ENCODE measurements around the gene PON2. TPM values are rescaled to one million over a fixed set of nuclear protein-coding genes. Genes with fewer than 3 reads are reported as not detected.

Gene PON2
- total RNA-seq, 5 donors from 2014 or later (not counting 1 experiment from before 2014, with no cell fraction given): 4.3 to 11.4 (median 7.0) TPM

GRCh38 chr7:95398155-95398940 lies 36.5 kb downstream of the PON2 start:
- no peaks in the 10 kb centered on the region for H3K9me3 ChIP-seq
- H3K36me3 ChIP-seq (ENCODE audit: control insufficient read depth in 2 of 2, extremely low read depth in 1 of 2, insufficient read depth in 1 of 2, low read length in 1 of 2): no peaks in the 10 kb centered on the region
- H3K27me3 Mint-ChIP-seq: peaks cover 23 to 36% of the 10 kb centered on the region in 2 donors
- H3K9me3 Mint-ChIP-seq: no peaks in the 10 kb centered on the region
- H3K27ac Mint-ChIP-seq: no peak overlapping the region
- H3K4me1 Mint-ChIP-seq: peaks cover 0 to 9% (median 6%) of the 10 kb centered on the region in 3 donors
- peaks cover 6 to 12% of the 10 kb centered on the region in 2 experiments for H3K27me3 ChIP-seq (replicated peaks in 1 of 2; ENCODE audit: control insufficient read depth in 2 of 2, extremely low read depth in 1 of 2, insufficient read depth in 2 of 2, low read length in 1 of 2)
- CTCF ChIA-PET: no interaction called here
- ATAC-seq (replicated peaks in 1 of 4) (no peak), DNase-seq (no peak)
- no peak overlapping the region for H3K4me3 ChIP-seq (ENCODE audit: control insufficient read depth in 1 of 2, extremely low read depth in 1 of 2, low read length in 1 of 2)
- H3K4me3 Mint-ChIP-seq: no peak overlapping the region
- POLR2A ChIA-PET: no interaction called here
- no peak overlapping the region for H3K27ac ChIP-seq (ENCODE audit: low read length)
- peaks cover 0 to 6% of the 10 kb centered on the region in 2 experiments for H3K4me1 ChIP-seq (ENCODE audit: control insufficient read depth in 1 of 2, extremely low read depth in 1 of 2, insufficient read depth in 2 of 2, low read length in 2 of 2)
- no peaks in the 10 kb centered on the region for H3K36me3 Mint-ChIP-seq
- no CpG with 5 or more reads among the region's 4 CpGs for WGBS (ENCODE audit: insufficient coverage)

- Mint-ChIP-seq H3K4me3 (peak overlapping the region in 1 of 3 donors; percentile 60), H3K27me3 (peaks cover 27 to 39% of the 10 kb centered on the region in 2 donors), H3K4me1 (peaks cover 0 to 9% (median 6%) of the 10 kb centered on the region in 3 donors), H3K36me3 (no peaks in the 10 kb centered on the region), H3K27ac (no peak overlapping the region), H3K9me3 (no peaks in the 10 kb centered on the region)
- H3K27me3 ChIP-seq (replicated peaks in 1 of 2; ENCODE audit: control insufficient read depth in 2 of 2, extremely low read depth in 1 of 2, insufficient read depth in 2 of 2, low read length in 1 of 2): peaks cover 6 to 12% of the 10 kb centered on the region in 2 experiments
- WGBS (ENCODE audit: insufficient coverage): 90% methylated on average over 2 of the region's 3 CpGs
- H3K4me3 ChIP-seq (ENCODE audit: control insufficient read depth in 1 of 2, extremely low read depth in 1 of 2, low read length in 1 of 2): no peak overlapping the region
- DNase-seq: no peak
- H3K4me1 ChIP-seq (ENCODE audit: control insufficient read depth in 1 of 2, extremely low read depth in 1 of 2, insufficient read depth in 2 of 2, low read length in 2 of 2): peaks cover 0 to 6% of the 10 kb centered on the region in 2 experiments
- ChIA-PET CTCF (interaction anchor here in 1 of 2 donors (0.6 kb wide), 1 partner anchor 46 kb away, joined by 3 read pairs; no protein-coding TSS in a partner anchor), POLR2A (no interaction called here)
- no peak overlapping the region for H3K27ac ChIP-seq (ENCODE audit: low read length)
- ATAC-seq (replicated peaks in 1 of 4): no peak
- H3K9me3 ChIP-seq: no peaks in the 10 kb centered on the region
- H3K36me3 ChIP-seq (ENCODE audit: control insufficient read depth in 2 of 2, extremely low read depth in 1 of 2, insufficient read depth in 1 of 2, low read length in 1 of 2): no peaks in the 10 kb centered on the region
Observed at GRCh38 chr7:95397381-95397780, 37.4 kb downstream of the PON2 start.

- peak within 1 kb of the TSS in 1 of 2 donors; percentile 78 for H3K4me3 ChIP-seq (ENCODE audit: control insufficient read depth in 1 of 2, extremely low read depth in 1 of 2, low read length in 1 of 2)
- peak within 1 kb of the TSS; percentile 58 to 62 (median 60) for H3K4me3 Mint-ChIP-seq
Observed at GRCh38 chr7:95396136-95397032, 38.4 kb downstream of the PON2 start, which contains the start of gene PON3. PON3 (minus strand) TSS chr7:95396375; CDS start chr7:95396350, 25 bp downstream.

GRCh38 chr7:95395755-95396135 lies 39.1 kb downstream of the PON2 start:
- Histone ChIP-seq H3K4me3 (ENCODE audit: control insufficient read depth in 1 of 2, extremely low read depth in 1 of 2, low read length in 1 of 2) (peak overlapping the region in 1 of 2 donors; percentile 78), H3K27ac (ENCODE audit: low read length) (no peak overlapping the region), H3K9me3 (no peaks in the 10 kb centered on the region), H3K36me3 (ENCODE audit: control insufficient read depth in 2 of 2, extremely low read depth in 1 of 2, insufficient read depth in 1 of 2, low read length in 1 of 2) (no peaks in the 10 kb centered on the region), H3K27me3 (replicated peaks in 1 of 2; ENCODE audit: control insufficient read depth in 2 of 2, extremely low read depth in 1 of 2, insufficient read depth in 2 of 2, low read length in 1 of 2) (peaks cover 6 to 12% of the 10 kb centered on the region in 2 experiments), H3K4me1 (ENCODE audit: control insufficient read depth in 1 of 2, extremely low read depth in 1 of 2, insufficient read depth in 2 of 2, low read length in 2 of 2) (peaks cover 0 to 6% of the 10 kb centered on the region in 2 experiments)
- H3K4me1 Mint-ChIP-seq: peaks cover 0 to 9% (median 6%) of the 10 kb centered on the region in 3 donors
- no peaks in the 10 kb centered on the region for H3K9me3 Mint-ChIP-seq
- H3K36me3 Mint-ChIP-seq: no peaks in the 10 kb centered on the region
- 85% methylated on average over 7 of the region's 11 CpGs for WGBS (ENCODE audit: insufficient coverage)
- no peak for ATAC-seq (replicated peaks in 1 of 4)
- CTCF ChIA-PET: interaction anchor here (0.6 to 2.0 kb wide), 6 partner anchors 13 to 190 kb away, joined by 3 to 8 read pairs (median 3); partner anchors contain the start of gene PON2 (in 1 of the 2)
- peak overlapping the region; percentile 58 to 62 (median 60) for H3K4me3 Mint-ChIP-seq
- peaks cover 27 to 39% of the 10 kb centered on the region in 2 donors for H3K27me3 Mint-ChIP-seq
- H3K27ac Mint-ChIP-seq: no peak overlapping the region
- POLR2A ChIA-PET: no interaction called here
- DNase-seq: no peak

More at GRCh38 chr7:95396136-95397032, 38.4 kb downstream of the PON2 start, which contains the start of gene PON3:
- ATAC-seq (replicated peaks in 1 of 4): peak; percentile 55 to 94 (median 76)
- Mint-ChIP-seq H3K36me3 (no peaks in the 10 kb centered on the region), H3K9me3 (no peaks in the 10 kb centered on the region), H3K27ac (no peak within 1 kb of the TSS), H3K27me3 (peaks cover 27 to 39% of the 10 kb centered on the region in 2 donors), H3K4me1 (peaks cover 0 to 9% (median 6%) of the 10 kb centered on the region in 3 donors)
- peaks cover 6 to 12% of the 10 kb centered on the region in 2 experiments for H3K27me3 ChIP-seq (replicated peaks in 1 of 2; ENCODE audit: control insufficient read depth in 2 of 2, extremely low read depth in 1 of 2, insufficient read depth in 2 of 2, low read length in 1 of 2)
- WGBS (ENCODE audit: insufficient coverage): 11% methylated on average over 59 of the region's 68 CpGs
- peaks cover 0 to 6% of the 10 kb centered on the region in 2 experiments for H3K4me1 ChIP-seq (ENCODE audit: control insufficient read depth in 1 of 2, extremely low read depth in 1 of 2, insufficient read depth in 2 of 2, low read length in 2 of 2)
- ChIA-PET CTCF (interaction anchor here (0.6 to 2.0 kb wide), 6 partner anchors 12 to 189 kb away, joined by 3 to 8 read pairs (median 3); partner anchors contain the start of gene PON2 (in 1 of the 2)), POLR2A (no interaction called here)
- no peaks in the 10 kb centered on the region for H3K36me3 ChIP-seq (ENCODE audit: control insufficient read depth in 2 of 2, extremely low read depth in 1 of 2, insufficient read depth in 1 of 2, low read length in 1 of 2)
- no peaks in the 10 kb centered on the region for H3K9me3 ChIP-seq
- no peak within 1 kb of the TSS for H3K27ac ChIP-seq (ENCODE audit: low read length)
- DNase-seq: peak in 18 of 35 experiments; percentile 0 to 38 (median 12)

- H3K27ac ChIP-seq (ENCODE audit: low read length): no peak overlapping the region
- no peaks in the 10 kb centered on the region for H3K9me3 ChIP-seq
- ChIA-PET POLR2A (no interaction called here), CTCF (interaction anchor here in 1 of 2 donors (0.6 kb wide), 1 partner anchor 18 kb away, joined by 4 read pairs; no protein-coding TSS in a partner anchor)
- Mint-ChIP-seq H3K27me3 (peaks cover 27 to 37% of the 10 kb centered on the region in 2 donors), H3K4me1 (peaks cover 0 to 9% (median 6%) of the 10 kb centered on the region in 3 donors), H3K9me3 (no peaks in the 10 kb centered on the region), H3K27ac (no peak overlapping the region), H3K4me3 (no peak overlapping the region), H3K36me3 (no peaks in the 10 kb centered on the region)
- H3K27me3 ChIP-seq (replicated peaks in 1 of 2; ENCODE audit: control insufficient read depth in 2 of 2, extremely low read depth in 1 of 2, insufficient read depth in 2 of 2, low read length in 1 of 2): peaks cover 6 to 12% of the 10 kb centered on the region in 2 experiments
- peaks cover 0 to 6% of the 10 kb centered on the region in 2 experiments for H3K4me1 ChIP-seq (ENCODE audit: control insufficient read depth in 1 of 2, extremely low read depth in 1 of 2, insufficient read depth in 2 of 2, low read length in 2 of 2)
- H3K36me3 ChIP-seq (ENCODE audit: control insufficient read depth in 2 of 2, extremely low read depth in 1 of 2, insufficient read depth in 1 of 2, low read length in 1 of 2): no peaks in the 10 kb centered on the region
- no peak for DNase-seq
- no peak for ATAC-seq (replicated peaks in 1 of 4)
- no peak overlapping the region for H3K4me3 ChIP-seq (ENCODE audit: control insufficient read depth in 1 of 2, extremely low read depth in 1 of 2, low read length in 1 of 2)
- WGBS (ENCODE audit: insufficient coverage): no CpG with 5 or more reads among the region's 3 CpGs
Observed at GRCh38 chr7:95394370-95394769, 40.5 kb downstream of the PON2 start.

- Histone ChIP-seq H3K27ac (ENCODE audit: low read length) (no peak overlapping the region), H3K27me3 (replicated peaks in 1 of 2; ENCODE audit: control insufficient read depth in 2 of 2, extremely low read depth in 1 of 2, insufficient read depth in 2 of 2, low read length in 1 of 2) (peaks cover 2 to 11% of the 10 kb centered on the region in 2 experiments), H3K36me3 (ENCODE audit: control insufficient read depth in 2 of 2, extremely low read depth in 1 of 2, insufficient read depth in 1 of 2, low read length in 1 of 2) (no peaks in the 10 kb centered on the region), H3K4me3 (ENCODE audit: control insufficient read depth in 1 of 2, extremely low read depth in 1 of 2, low read length in 1 of 2) (no peak overlapping the region), H3K4me1 (ENCODE audit: control insufficient read depth in 1 of 2, extremely low read depth in 1 of 2, insufficient read depth in 2 of 2, low read length in 2 of 2) (peaks cover 0 to 5% of the 10 kb centered on the region in 2 experiments), H3K9me3 (no peaks in the 10 kb centered on the region)
- DNase-seq (no peak), ATAC-seq (replicated peaks in 1 of 4) (no peak)
- Mint-ChIP-seq H3K27me3 (peaks cover 14 to 26% of the 10 kb centered on the region in 2 donors), H3K36me3 (no peaks in the 10 kb centered on the region), H3K27ac (no peak overlapping the region), H3K4me1 (peaks cover 0 to 9% (median 5%) of the 10 kb centered on the region in 3 donors), H3K4me3 (no peak overlapping the region), H3K9me3 (peaks cover 0 to 6% (median 6%) of the 10 kb centered on the region in 3 donors)
- ChIA-PET POLR2A (no interaction called here), CTCF (no interaction called here)
- no CpG with 5 or more reads among the region's 2 CpGs for WGBS (ENCODE audit: insufficient coverage)
Observed at GRCh38 chr7:95391761-95392160, 43.1 kb downstream of the PON2 start.
